ENCODE measurements around the gene CARTPT. TPM values are rescaled to one million over a fixed set of nuclear protein-coding genes. Genes with fewer than 3 reads are reported as not detected.
A peak's percentile ranks its signal among the peaks of the same experiment; 100 is the strongest.

CARTPT gene
- total and polyA plus RNA-seq, 2 donors (not counting 1 experiment from before 2014, with no cell fraction given), result not detected

DNA sequence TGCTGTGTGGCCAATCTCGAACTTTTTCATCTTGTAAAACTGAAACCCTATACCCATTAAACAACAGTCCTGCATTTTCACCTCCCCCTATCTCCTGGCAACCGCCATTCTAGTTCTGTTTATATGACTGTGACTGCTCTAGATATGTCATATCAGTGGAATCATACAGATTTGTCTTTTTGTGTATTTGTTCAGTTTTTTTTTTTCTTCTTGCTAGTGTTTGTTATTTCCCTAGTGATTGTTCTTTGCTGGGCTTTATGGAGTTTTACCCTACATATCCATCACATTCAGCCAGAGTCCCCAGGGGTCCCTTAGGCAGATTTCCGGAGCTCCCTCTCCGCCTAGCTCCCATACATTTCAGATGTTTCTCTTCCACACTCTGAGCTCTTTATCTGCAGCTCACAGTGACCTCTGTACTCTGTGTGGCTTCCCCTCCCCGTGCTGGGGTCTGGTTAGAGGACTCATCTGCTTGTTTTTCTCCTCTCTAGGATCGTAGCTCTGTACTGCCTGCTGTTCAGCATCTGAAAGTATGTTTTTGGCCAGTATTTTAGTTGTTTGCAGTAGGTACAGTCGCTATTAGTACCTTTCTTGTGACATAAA lies 25.1 kb upstream of the CARTPT start:
- no peak overlapping the region for H3K4me2 ChIP-seq (ENCODE audit: extremely low read depth, insufficient read depth, low read length)

DNA sequence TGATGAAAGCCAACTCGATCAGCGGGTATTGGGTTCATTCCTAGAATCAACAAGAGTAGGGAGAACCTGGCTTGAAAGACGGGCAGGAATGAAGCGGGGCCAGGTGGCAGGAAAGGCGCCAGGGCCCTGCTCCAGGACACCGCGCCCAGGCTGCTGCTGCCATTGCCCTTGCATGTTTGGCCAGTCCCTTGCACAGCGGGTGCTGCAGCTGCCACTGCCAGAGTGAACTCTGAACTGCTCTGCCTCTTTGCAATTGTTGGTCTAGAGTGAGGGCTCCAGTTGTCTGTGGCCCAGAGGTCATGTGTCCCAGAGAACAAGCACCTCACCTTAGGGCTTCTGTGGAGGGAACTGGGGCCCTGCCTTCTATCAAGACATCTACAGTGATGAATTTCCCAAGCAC lies 24.0 kb upstream of the CARTPT start:
- H3K4me2 ChIP-seq (ENCODE audit: extremely low read depth, insufficient read depth, low read length), result no peak overlapping the region
- TF ChIP-seq, protein P1, sequence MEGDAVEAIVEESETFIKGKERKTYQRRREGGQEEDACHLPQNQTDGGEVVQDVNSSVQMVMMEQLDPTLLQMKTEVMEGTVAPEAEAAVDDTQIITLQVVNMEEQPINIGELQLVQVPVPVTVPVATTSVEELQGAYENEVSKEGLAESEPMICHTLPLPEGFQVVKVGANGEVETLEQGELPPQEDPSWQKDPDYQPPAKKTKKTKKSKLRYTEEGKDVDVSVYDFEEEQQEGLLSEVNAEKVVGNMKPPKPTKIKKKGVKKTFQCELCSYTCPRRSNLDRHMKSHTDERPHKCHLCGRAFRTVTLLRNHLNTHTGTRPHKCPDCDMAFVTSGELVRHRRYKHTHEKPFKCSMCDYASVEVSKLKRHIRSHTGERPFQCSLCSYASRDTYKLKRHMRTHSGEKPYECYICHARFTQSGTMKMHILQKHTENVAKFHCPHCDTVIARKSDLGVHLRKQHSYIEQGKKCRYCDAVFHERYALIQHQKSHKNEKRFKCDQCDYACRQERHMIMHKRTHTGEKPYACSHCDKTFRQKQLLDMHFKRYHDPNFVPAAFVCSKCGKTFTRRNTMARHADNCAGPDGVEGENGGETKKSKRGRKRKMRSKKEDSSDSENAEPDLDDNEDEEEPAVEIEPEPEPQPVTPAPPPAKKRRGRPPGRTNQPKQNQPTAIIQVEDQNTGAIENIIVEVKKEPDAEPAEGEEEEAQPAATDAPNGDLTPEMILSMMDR (conservative IDR thresholded peaks at IDR 0.05 in 1 of 2, IDR thresholded peaks at IDR 0.05 in 1 of 2; ENCODE audit: low read depth in 1 of 2, low read length in 2 of 2), result no peak
- no peak for TF ChIP-seq EZH2 (IDR thresholded peaks at IDR 0.05; ENCODE audit: low read length, missing control alignments)
- H3K9ac ChIP-seq (ENCODE audit: insufficient read depth, low read length), result no peak overlapping the region
- no peaks in the 10 kb centered on the region for H3K79me2 ChIP-seq (ENCODE audit: control insufficient read depth, insufficient read depth, low read length)
- H3K27me3 ChIP-seq (ENCODE audit: control insufficient read depth, insufficient read depth, low read length), result no peaks in the 10 kb centered on the region
- H4K20me1 ChIP-seq (ENCODE audit: control insufficient read depth, extremely low read depth, insufficient read depth, low read length), result no peaks in the 10 kb centered on the region
- H3K4me3 ChIP-seq (replicated peaks in 1 of 4; ENCODE audit: control extremely low read depth in 1 of 4, insufficient read depth in 1 of 4, low read depth in 3 of 4, low read length in 4 of 4), result no peak overlapping the region
- no peak overlapping the region for H3K27ac ChIP-seq (ENCODE audit: insufficient read depth, low read length)
- H3K36me3 ChIP-seq (ENCODE audit: control insufficient read depth, insufficient read depth, low read length), result no peaks in the 10 kb centered on the region
- DNase-seq (ENCODE audit: low read depth in 2 of 2), result no peak
- no peaks in the 10 kb centered on the region for H3K9me3 ChIP-seq (ENCODE audit: control insufficient read depth, insufficient read depth, low read depth, low read length)
- no peak overlapping the region for H2AFZ ChIP-seq (ENCODE audit: low read length)
- H3K4me1 ChIP-seq (ENCODE audit: control insufficient read depth, extremely low read depth, insufficient read depth, low read length), result no peaks in the 10 kb centered on the region

More for the DNA sequence above, 25.1 kb upstream of the CARTPT start:
- Histone ChIP-seq H3K9ac (ENCODE audit: insufficient read depth, low read length) (no peak overlapping the region), H3K27ac (ENCODE audit: insufficient read depth, low read length) (no peak overlapping the region), H3K36me3 (ENCODE audit: control insufficient read depth, insufficient read depth, low read length) (no peaks in the 10 kb centered on the region), H2AFZ (ENCODE audit: low read length) (no peak overlapping the region), H3K4me1 (ENCODE audit: control insufficient read depth, extremely low read depth, insufficient read depth, low read length) (no peaks in the 10 kb centered on the region), H3K27me3 (ENCODE audit: control insufficient read depth, insufficient read depth, low read length) (no peaks in the 10 kb centered on the region), H3K4me3 (replicated peaks in 1 of 4; ENCODE audit: control extremely low read depth in 1 of 4, insufficient read depth in 1 of 4, low read depth in 3 of 4, low read length in 4 of 4) (no peak overlapping the region), H4K20me1 (ENCODE audit: control insufficient read depth, extremely low read depth, insufficient read depth, low read length) (no peaks in the 10 kb centered on the region), H3K9me3 (ENCODE audit: control insufficient read depth, insufficient read depth, low read depth, low read length) (no peaks in the 10 kb centered on the region), H3K79me2 (ENCODE audit: control insufficient read depth, insufficient read depth, low read length) (no peaks in the 10 kb centered on the region)
- DNase-seq (ENCODE audit: low read depth in 2 of 2), result peak in 1 of 2 donors; percentile 6
- TF ChIP-seq, protein P1 (conservative IDR thresholded peaks at IDR 0.05 in 1 of 2, IDR thresholded peaks at IDR 0.05 in 1 of 2; ENCODE audit: low read depth in 1 of 2, low read length in 2 of 2), result no peak
- TF ChIP-seq EZH2 (IDR thresholded peaks at IDR 0.05; ENCODE audit: low read length, missing control alignments), result no peak

DNA sequence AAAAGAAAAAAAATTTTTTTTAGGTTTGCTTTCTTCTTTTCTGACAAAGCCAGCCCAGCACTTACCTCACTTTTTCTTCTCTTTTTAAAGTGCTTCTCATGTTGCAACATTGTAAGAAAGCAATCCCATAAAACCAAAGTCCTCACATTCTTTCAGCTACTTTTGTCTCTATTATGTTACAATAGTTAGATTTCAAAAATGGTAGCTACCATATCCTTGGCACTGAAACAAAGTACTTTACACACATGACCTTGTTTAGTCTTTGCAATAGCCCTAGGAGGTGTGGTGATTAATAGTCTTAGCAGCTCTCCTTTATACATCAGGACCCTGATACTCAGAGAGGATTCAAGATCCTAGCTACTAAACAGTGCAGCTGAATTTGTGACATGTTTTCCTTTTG lies 23.5 kb upstream of the CARTPT start:
- peak in 1 of 2 donors; percentile 15 for DNase-seq (ENCODE audit: low read depth in 2 of 2)
- TF ChIP-seq EZH2 (IDR thresholded peaks at IDR 0.05; ENCODE audit: low read length, missing control alignments), result no peak
- TF ChIP-seq, protein P1 (conservative IDR thresholded peaks at IDR 0.05 in 1 of 2, IDR thresholded peaks at IDR 0.05 in 1 of 2; ENCODE audit: low read depth in 1 of 2, low read length in 2 of 2), result no peak
- Histone ChIP-seq H3K36me3 (ENCODE audit: control insufficient read depth, insufficient read depth, low read length) (no peaks in the 10 kb centered on the region), H2AFZ (ENCODE audit: low read length) (no peak overlapping the region), H3K27me3 (ENCODE audit: control insufficient read depth, insufficient read depth, low read length) (peaks cover 2% of the 10 kb centered on the region), H3K4me1 (ENCODE audit: control insufficient read depth, extremely low read depth, insufficient read depth, low read length) (no peaks in the 10 kb centered on the region), H3K27ac (ENCODE audit: insufficient read depth, low read length) (no peak overlapping the region), H4K20me1 (ENCODE audit: control insufficient read depth, extremely low read depth, insufficient read depth, low read length) (no peaks in the 10 kb centered on the region), H3K4me2 (ENCODE audit: extremely low read depth, insufficient read depth, low read length) (no peak overlapping the region), H3K9ac (ENCODE audit: insufficient read depth, low read length) (no peak overlapping the region), H3K79me2 (ENCODE audit: control insufficient read depth, insufficient read depth, low read length) (no peaks in the 10 kb centered on the region), H3K4me3 (replicated peaks in 1 of 4; ENCODE audit: control extremely low read depth in 1 of 4, insufficient read depth in 1 of 4, low read depth in 3 of 4, low read length in 4 of 4) (no peak overlapping the region), H3K9me3 (ENCODE audit: control insufficient read depth, insufficient read depth, low read depth, low read length) (no peaks in the 10 kb centered on the region)
